Spinal cord (tissue), 10 donors: ENCODE measurements around the gene FAM161A. TPM values are rescaled to one million over a fixed set of nuclear protein-coding genes. Genes with fewer than 3 reads are reported as not detected.
"Not testable (repeated sequence)": the region's sequence is repeated elsewhere in the genome, so short reads cannot be mapped to it uniquely, and the experiment has no call there.

Source experiments
- DNase-seq, 6 donors: peaks; one replicate each; pipeline versions ENCODE4 v3.0.0 to v3.0.0-alpha.2; 2013 to 2015; ENCODE audit warnings: low spot score in 6 of 6, low read depth in 4 of 6
- H3K27ac ChIP-seq: one replicate; pipeline ENCODE4 v1.5.1; 2013; ENCODE audit warnings: low read depth, low read length, control low read depth
- H3K27me3 ChIP-seq: one replicate; pipeline ENCODE4 v1.6.1; 2013; ENCODE audit warnings: low read length; ENCODE audit not compliant: control insufficient read depth, insufficient read depth
- H3K36me3 ChIP-seq: one replicate; pipeline ENCODE4 v1.6.1; 2013; ENCODE audit warnings: low read length; ENCODE audit not compliant: control insufficient read depth, insufficient read depth
- H3K4me1 ChIP-seq: one replicate; pipeline ENCODE4 v1.6.1; 2013; ENCODE audit warnings: low read length; ENCODE audit not compliant: control insufficient read depth, insufficient read depth
- H3K4me3 ChIP-seq: one replicate; pipeline ENCODE4 v1.5.1; 2013; ENCODE audit warnings: low read depth, low read length, control low read depth
- H3K9me3 ChIP-seq: one replicate; pipeline ENCODE4 v1.6.1; 2013; ENCODE audit warnings: low read length; ENCODE audit not compliant: control insufficient read depth, insufficient read depth
- WGBS: methylation state at CpG from one replicate; pipeline ENCODE4 v1.1.5; 2013; ENCODE audit warnings: missing lambda C conversion rate; ENCODE audit not compliant: insufficient coverage; 5-methylcytosine and 5-hydroxymethylcytosine counted together
- polyA plus RNA-seq, 2 donors: library from polyadenylated mRNA; unstranded; fragments of 120-200 nt; gene quantifications; one replicate each; pipeline ENCODE4 v1.2.1, GENCODE V29; 2013; ENCODE audit not compliant: insufficient read length in 2 of 2
- total RNA-seq, 2 donors: library from RNA; depleted of rRNA in 1 of 2; stranded (reverse); fragments of 120-200 nt in 1 of 2; fragments of >200 nt in 1 of 2; gene quantifications; one replicate each; pipeline versions ENCODE4 v1.2.3 to v1.2.4, GENCODE V29; 2013 to 2014
- donor health status: healthy.

FAM161A gene
- total and polyA plus RNA-seq, 4 donors: 9.7 to 20.3 (median 15.8) TPM

DNA sequence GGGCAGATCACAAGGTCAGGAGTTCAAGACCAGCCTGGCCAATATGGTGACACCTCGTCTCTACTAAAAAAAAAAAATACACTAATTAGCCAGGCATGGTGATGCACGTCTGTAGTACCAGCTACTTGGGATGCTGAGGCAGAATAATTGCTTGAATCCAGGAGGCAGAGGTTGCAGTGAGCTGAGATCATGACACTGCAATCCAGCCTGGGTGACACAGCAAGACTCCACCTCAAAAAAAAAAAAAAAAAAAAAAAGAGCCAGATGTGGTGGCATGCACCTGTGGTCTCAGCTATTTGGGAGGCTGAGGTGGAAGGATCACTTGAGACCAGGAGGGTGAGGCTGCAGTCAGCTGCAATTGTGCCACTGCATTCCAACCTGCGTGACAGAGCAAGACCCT is 40.5 kb downstream of the FAM161A start:
- H3K4me3 ChIP-seq, H3K4me1 ChIP-seq, H3K27me3 ChIP-seq, H3K36me3 ChIP-seq, H3K27ac ChIP-seq, H3K9me3 ChIP-seq, DNase-seq: not testable (repeated sequence)
- no CpG with 5 or more reads among the region's 3 CpGs for WGBS

GRCh38 chr2:61811821-61812220 is 42.0 kb downstream of the FAM161A start:
- no peak for DNase-seq
- no peak overlapping the region for H3K27ac ChIP-seq

GRCh38 chr2:61810203-61810602 is 43.7 kb downstream of the FAM161A start:
- WGBS: no CpG with 5 or more reads among the region's 1 CpG

More at GRCh38 chr2:61811821-61812220, 42.0 kb downstream of the FAM161A start:
- 76% methylated on average over 3 of the region's 3 CpGs for WGBS
- H3K36me3 ChIP-seq: no peaks in the 10 kb centered on the region
- no peak overlapping the region for H3K4me3 ChIP-seq
- no peaks in the 10 kb centered on the region for H3K4me1 ChIP-seq
- H3K9me3 ChIP-seq: no peaks in the 10 kb centered on the region
- no peaks in the 10 kb centered on the region for H3K27me3 ChIP-seq

DNA sequence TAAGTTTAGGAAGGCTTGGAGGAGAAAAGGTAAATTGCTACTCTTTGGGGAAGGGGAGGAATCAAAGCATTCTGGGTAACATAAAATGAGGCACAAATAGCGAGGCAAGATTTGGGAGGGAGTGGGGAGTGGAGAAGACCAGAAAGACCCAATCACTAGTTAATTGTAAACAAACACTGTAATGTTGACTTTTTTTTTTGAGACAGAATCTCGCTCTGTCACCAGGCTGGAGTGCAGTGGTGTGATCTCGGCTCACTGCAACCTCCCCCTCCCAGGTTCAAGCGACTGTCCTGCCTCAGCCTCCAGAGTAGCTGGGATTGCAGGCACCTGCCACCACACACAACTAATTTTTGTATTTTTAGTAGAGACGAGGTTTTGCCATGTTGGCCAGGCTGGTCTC is 45.2 kb downstream of the FAM161A start:
- H3K4me3 ChIP-seq, H3K9me3 ChIP-seq, DNase-seq, H3K27ac ChIP-seq, H3K36me3 ChIP-seq, H3K4me1 ChIP-seq, H3K27me3 ChIP-seq: not testable (repeated sequence)
- WGBS: 100% methylated on average over 1 of the region's 5 CpGs

More at GRCh38 chr2:61810203-61810602, 43.7 kb downstream of the FAM161A start:
- not testable (repeated sequence) for DNase-seq, H3K27ac ChIP-seq, H3K9me3 ChIP-seq, H3K27me3 ChIP-seq, H3K36me3 ChIP-seq, H3K4me1 ChIP-seq, H3K4me3 ChIP-seq

- no peak overlapping the region for H3K4me3 ChIP-seq
These were observed 46.7 kb downstream of the FAM161A start for GRCh38 chr2:61807036-61807757.

DNA sequence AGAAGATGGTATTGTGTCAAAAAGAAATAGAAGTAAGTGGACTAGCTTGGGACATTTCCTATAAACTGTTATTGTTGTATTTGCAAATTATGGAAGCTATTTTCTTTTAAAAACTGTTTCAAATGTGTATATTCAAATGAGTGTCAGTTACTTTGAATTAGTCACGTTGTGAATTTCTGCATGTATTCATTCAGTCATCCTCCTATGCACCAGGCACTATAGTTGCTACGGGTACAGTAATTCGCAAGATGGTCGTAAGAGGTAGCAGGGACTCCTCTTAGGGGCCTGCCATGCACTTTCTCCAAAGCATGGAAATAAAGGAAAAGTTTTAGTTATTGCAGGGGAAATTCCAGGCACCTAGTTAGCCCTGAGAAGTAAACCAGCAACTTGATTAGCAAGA is 51.3 kb downstream of the FAM161A start:
- H3K27ac ChIP-seq: no peak overlapping the region
- no peaks in the 10 kb centered on the region for H3K4me1 ChIP-seq
- H3K27me3 ChIP-seq: no peaks in the 10 kb centered on the region
- 90% methylated on average over 2 of the region's 4 CpGs for WGBS
- no peak overlapping the region for H3K4me3 ChIP-seq
- H3K36me3 ChIP-seq: no peaks in the 10 kb centered on the region
- no peak for DNase-seq
- H3K9me3 ChIP-seq: no peaks in the 10 kb centered on the region

More at GRCh38 chr2:61807036-61807757, 46.7 kb downstream of the FAM161A start:
- no peaks in the 10 kb centered on the region for H3K9me3 ChIP-seq
- H3K4me1 ChIP-seq: no peaks in the 10 kb centered on the region
- H3K27me3 ChIP-seq: no peaks in the 10 kb centered on the region
- DNase-seq: no peak
- no peaks in the 10 kb centered on the region for H3K36me3 ChIP-seq
- no peak overlapping the region for H3K27ac ChIP-seq
- no CpG with 5 or more reads among the region's 3 CpGs for WGBS

- no peaks in the 10 kb centered on the region for H3K36me3 ChIP-seq
- no peak for DNase-seq
- H3K9me3 ChIP-seq: no peaks in the 10 kb centered on the region
- no peaks in the 10 kb centered on the region for H3K4me1 ChIP-seq
- H3K27me3 ChIP-seq: no peaks in the 10 kb centered on the region
- H3K4me3 ChIP-seq: no peak overlapping the region
- WGBS: 91% methylated on average over 5 of the region's 6 CpGs
- no peak overlapping the region for H3K27ac ChIP-seq
These were observed 54.8 kb downstream of the FAM161A start for GRCh38 chr2:61799099-61799498.

GRCh38 chr2:61797446-61797845 is 56.4 kb downstream of the FAM161A start:
- H3K27me3 ChIP-seq, H3K4me1 ChIP-seq, H3K9me3 ChIP-seq, H3K4me3 ChIP-seq, H3K27ac ChIP-seq, H3K36me3 ChIP-seq, DNase-seq: not testable (repeated sequence)
- no CpG with 5 or more reads among the region's 4 CpGs for WGBS

DNA sequence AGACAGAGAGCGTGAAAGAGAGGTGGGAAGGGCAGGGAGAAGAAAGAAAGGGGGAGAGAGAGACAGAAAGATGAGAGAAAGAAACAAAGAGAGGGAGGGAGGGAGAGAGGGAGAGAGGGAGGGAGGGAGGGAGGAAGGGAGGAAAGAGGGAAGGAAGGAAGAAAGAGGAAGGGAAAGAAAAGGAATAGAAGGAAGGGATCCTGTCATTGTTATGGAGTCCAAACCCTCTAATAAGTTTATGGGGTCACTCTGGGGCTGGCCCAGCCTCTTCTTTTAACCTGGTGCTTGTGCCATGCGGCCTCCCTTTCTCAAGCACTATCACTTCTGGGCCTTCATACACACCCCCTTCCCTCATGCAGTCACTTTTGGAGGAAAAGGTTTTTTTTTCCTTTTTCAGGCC is 58.5 kb downstream of the FAM161A start:
- 100% methylated on average over 1 of the region's 2 CpGs for WGBS
- no peaks in the 10 kb centered on the region for H3K36me3 ChIP-seq
- peaks cover 5% of the 10 kb centered on the region for H3K4me1 ChIP-seq
- H3K9me3 ChIP-seq: no peaks in the 10 kb centered on the region
- no peaks in the 10 kb centered on the region for H3K27me3 ChIP-seq
- DNase-seq: no peak
- no peak overlapping the region for H3K4me3 ChIP-seq
- H3K27ac ChIP-seq: no peak overlapping the region

GRCh38 chr2:61793389-61793836 is 60.4 kb downstream of the FAM161A start:
- peak overlapping the region; percentile 22 for H3K4me3 ChIP-seq
- WGBS: 4% methylated on average over 19 of the region's 20 CpGs

More at GRCh38 chr2:61793389-61793836, 60.4 kb downstream of the FAM161A start:
- H3K36me3 ChIP-seq: no peaks in the 10 kb centered on the region
- H3K9me3 ChIP-seq: no peaks in the 10 kb centered on the region
- no peaks in the 10 kb centered on the region for H3K27me3 ChIP-seq
- H3K27ac ChIP-seq: no peak overlapping the region
- peaks cover 5% of the 10 kb centered on the region for H3K4me1 ChIP-seq
- peak; percentile 31 to 91 (median 53) for DNase-seq
